ENCODE measurements around the gene IRF7.

DNA sequence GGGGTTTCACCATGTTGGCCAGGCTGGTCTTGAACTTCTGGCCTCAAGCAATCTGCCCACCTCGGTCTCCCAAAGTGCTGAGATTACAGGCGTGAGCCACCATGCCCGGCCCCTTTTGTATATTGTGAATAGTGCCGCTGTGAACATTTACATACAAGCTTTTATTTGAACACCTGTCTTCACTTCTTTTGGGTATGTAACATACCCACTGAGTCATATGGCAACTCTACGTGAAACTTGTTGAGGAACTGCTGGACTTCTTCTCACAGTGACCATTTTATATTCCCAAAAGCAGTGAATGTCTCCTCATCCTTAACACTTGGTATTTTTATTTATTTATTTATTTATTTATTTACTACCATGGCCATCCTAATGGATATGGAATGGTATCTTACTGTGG lies 15.1 kb upstream of the IRF7 start:
- TF ChIP-seq, protein P1, sequence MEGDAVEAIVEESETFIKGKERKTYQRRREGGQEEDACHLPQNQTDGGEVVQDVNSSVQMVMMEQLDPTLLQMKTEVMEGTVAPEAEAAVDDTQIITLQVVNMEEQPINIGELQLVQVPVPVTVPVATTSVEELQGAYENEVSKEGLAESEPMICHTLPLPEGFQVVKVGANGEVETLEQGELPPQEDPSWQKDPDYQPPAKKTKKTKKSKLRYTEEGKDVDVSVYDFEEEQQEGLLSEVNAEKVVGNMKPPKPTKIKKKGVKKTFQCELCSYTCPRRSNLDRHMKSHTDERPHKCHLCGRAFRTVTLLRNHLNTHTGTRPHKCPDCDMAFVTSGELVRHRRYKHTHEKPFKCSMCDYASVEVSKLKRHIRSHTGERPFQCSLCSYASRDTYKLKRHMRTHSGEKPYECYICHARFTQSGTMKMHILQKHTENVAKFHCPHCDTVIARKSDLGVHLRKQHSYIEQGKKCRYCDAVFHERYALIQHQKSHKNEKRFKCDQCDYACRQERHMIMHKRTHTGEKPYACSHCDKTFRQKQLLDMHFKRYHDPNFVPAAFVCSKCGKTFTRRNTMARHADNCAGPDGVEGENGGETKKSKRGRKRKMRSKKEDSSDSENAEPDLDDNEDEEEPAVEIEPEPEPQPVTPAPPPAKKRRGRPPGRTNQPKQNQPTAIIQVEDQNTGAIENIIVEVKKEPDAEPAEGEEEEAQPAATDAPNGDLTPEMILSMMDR (IDR thresholded peaks at IDR 0.05): no peak
- TF ChIP-seq POLR2AphosphoS5 (IDR thresholded peaks at IDR 0.05) (no peak), POLR2A (IDR thresholded peaks at IDR 0.05) (no peak)

Measured in breast epithelium (tissue), 3 donors.